GM12891 (cell line): ENCODE data around the gene VSTM2L.
A peak's percentile ranks its signal among the peaks of the same experiment; 100 is the strongest.

ENCODE experiments used
- DNase-seq: peaks from one replicate; pipeline ENCODE4 v3.0.0; 2011; ENCODE audit warnings: low spot score; ENCODE audit not compliant: insufficient read length
- FAIRE-seq: peaks from 2 replicates; lab custom pipeline; 2011; peaks lifted over from hg19 to GRCh38; lab: Jason Lieb, UNC
- PAX5 ChIP-seq: IDR thresholded peaks from 2 replicates; pipeline ENCODE4 v1.6.1; 2011; ENCODE audit warnings: low read length, moderate library complexity, mild to moderate bottlenecking; ENCODE audit not compliant: insufficient read depth, severe bottlenecking
- POLR2A ChIP-seq: IDR thresholded peaks from 2 replicates; pipeline ENCODE4 v1.6.1; 2011; ENCODE audit warnings: low read depth, low read length, control low read depth
- POLR2AphosphoS5 ChIP-seq: IDR thresholded peaks from 2 replicates; pipeline ENCODE4 v1.6.1; 2011; ENCODE audit warnings: low read depth, low read length, control low read depth
- POU2F2 ChIP-seq: IDR thresholded peaks from 2 replicates; pipeline ENCODE4 v1.6.1; 2011; ENCODE audit warnings: low read depth, mild to moderate bottlenecking, control low read depth, low read length, moderate library complexity
- SPI1 ChIP-seq: IDR thresholded peaks from 2 replicates; pipeline ENCODE4 v1.6.1; 2011; ENCODE audit warnings: low read depth, low read length, control low read depth
- TAF1 ChIP-seq: IDR thresholded peaks from 2 replicates; pipeline ENCODE4 v1.6.1; 2011; ENCODE audit warnings: low read depth, low read length, control low read depth

VSTM2L gene

GRCh38 chr20:37907677-37908401 lies 4.9 kb downstream of the VSTM2L start:
- TF ChIP-seq POLR2A (no peak), POU2F2 (no peak), TAF1 (no peak), PAX5 (no peak), POLR2AphosphoS5 (no peak), SPI1 (no peak)
- no peak for FAIRE-seq
- DNase-seq = no peak

DNA sequence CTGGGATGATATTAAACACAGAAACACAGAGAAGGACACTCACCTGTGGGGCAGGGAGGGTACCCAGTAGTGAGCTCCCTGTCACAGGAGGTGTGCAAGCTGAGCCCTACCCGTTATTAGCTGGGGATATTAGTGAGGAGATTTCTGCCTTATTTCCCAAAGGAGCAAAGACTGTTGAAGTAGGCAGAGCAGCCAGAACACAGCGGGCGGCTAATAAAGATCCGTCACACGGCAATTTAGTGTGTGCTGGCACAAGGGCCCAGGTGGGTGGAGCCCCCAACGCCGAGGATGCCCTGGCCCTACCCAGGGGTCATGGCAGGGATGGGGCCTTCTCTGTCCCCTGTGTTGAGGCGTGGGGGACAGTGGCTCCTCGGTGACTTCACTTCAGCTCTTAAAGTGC lies 8.3 kb downstream of the VSTM2L start:
- no peak for DNase-seq
- FAIRE-seq = no peak
- TF ChIP-seq POLR2A (no peak), SPI1 (no peak), PAX5 (no peak)

- no peak for DNase-seq
- TF ChIP-seq SPI1 (0 out of 2 replicates have a peak, but pooled peaks have one; percentile 15), TAF1 (no peak)
- FAIRE-seq = peak; percentile 5
Measured at GRCh38 chr20:37911838-37912281, 8.9 kb downstream of the VSTM2L start.

DNA sequence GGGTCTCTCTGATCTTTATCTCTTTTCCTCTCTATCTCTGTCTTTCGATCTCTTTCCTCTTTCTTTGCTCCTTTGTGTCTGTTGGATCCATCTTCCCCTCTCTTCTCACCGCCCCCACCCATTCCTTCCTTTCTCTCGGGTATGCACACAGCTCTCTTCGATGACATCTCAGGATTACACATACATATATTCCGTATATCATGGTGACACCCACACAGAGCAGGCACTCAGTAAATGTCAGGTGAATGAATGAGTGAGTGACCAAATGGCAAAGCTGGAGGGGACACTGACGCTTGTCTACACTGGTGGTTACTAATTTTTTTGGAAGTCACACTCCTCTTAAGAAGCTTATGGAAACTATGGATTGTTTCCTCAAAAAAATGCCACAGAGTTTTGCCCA lies 9.9 kb downstream of the VSTM2L start:
- FAIRE-seq (no peak), DNase-seq (no peak)
- no peak for TF ChIP-seq PAX5
- TF ChIP-seq TAF1 = no peak
- TF ChIP-seq SPI1 = no peak
- no peak for TF ChIP-seq POLR2A
- no peak for TF ChIP-seq POLR2AphosphoS5
- no peak for TF ChIP-seq POU2F2

DNA sequence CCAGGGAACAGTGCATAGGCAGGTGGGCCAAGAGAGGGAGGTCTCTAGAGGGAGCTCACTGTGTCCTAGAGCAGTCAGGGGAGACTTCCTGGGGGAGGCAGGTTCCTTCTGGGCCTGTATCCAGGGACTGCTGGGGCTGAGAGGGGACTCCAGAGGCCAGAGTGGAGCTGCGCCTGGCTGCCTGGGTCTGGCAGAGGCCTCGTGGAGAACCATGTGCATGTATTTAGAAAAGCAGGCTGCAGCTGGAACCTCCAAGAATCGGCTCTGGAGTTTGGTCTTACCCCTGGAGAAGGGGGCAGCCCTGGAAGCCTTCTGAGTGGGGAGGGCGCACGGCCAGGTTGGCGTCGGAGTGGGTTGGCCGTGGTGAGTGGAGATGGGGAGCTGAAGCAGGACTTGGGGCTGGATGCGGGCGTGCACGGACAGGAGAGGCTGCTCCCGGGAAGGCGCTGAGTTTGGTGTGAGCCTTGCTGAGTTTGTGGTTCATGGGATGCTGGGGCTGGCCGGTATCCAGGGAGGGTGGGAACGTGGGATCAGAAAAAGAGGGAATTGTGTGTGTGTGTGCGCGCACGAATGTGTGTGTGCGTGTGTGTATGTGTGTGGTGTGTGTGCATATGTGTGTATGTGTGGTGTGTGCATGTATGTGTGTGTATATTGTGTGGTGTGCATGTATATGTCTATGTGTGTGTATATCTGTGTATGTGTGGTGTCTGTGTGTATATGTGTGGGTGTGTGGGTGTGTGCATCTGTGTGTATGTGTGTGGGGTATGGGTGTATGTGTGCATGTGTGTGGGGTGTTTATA lies 10.8 kb downstream of the VSTM2L start:
- DNase-seq = no peak
- peak; percentile 80 for FAIRE-seq

GRCh38 chr20:37914367-37914671 lies 11.4 kb downstream of the VSTM2L start:
- FAIRE-seq (no peak), DNase-seq (no peak)
- TF ChIP-seq POU2F2 (no peak), PAX5 (no peak), TAF1 (no peak), POLR2A (no peak), SPI1 (no peak), POLR2AphosphoS5 (no peak)

More for the DNA sequence above, 10.8 kb downstream of the VSTM2L start:
- TF ChIP-seq POLR2AphosphoS5 (no peak), POLR2A (no peak), PAX5 (no peak), TAF1 (no peak), POU2F2 (no peak), SPI1 (no peak)

DNA sequence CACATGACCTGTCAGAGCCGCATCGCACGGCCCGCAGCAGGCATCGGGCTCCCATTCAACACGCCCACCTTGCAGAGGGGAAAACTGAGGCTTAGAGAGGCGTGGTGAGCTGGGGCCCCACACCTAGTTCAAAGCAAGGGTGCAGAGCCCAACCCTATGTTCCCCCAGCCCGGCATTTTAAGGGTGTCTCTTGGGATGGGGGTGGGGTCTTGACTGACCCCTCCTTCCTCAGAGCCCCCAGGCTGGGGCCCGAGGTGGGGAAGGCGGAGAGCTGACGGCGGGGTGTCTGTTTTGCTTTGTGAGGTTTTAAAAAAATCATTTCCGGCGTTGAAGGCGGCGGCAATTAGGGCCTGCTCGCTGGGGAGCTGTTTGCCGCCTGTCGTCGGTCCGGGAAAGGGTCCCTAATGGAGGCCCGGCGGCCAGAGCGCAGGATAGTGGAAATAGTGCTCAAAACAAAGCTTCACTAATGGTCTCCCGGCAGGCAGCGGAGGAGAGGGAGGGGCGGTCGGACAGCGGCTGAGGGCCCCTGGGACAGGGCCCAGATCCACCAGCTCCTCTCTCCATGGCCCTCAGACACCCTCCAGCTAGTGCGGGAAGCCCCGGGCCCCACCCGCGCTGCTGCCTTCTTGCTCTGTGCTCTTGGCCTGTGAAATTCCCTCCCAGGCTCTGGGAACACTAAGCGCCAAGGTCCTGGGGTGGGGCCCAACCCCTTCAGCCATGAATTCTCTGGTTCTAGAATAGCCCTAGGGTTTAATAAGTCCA lies 11.9 kb downstream of the VSTM2L start:
- DNase-seq (no peak), FAIRE-seq (no peak)
- TF ChIP-seq POU2F2 (no peak), PAX5 (no peak), TAF1 (no peak), POLR2A (no peak), POLR2AphosphoS5 (no peak), SPI1 (no peak)

- TF ChIP-seq POLR2AphosphoS5 (no peak), TAF1 (no peak), PAX5 (no peak), POLR2A (no peak), POU2F2 (no peak), SPI1 (no peak)
- DNase-seq (no peak), FAIRE-seq (no peak)
Measured at GRCh38 chr20:37915434-37915787, 12.5 kb downstream of the VSTM2L start.

- DNase-seq (no peak), FAIRE-seq (no peak)
- TF ChIP-seq POLR2A (no peak), PAX5 (no peak), POLR2AphosphoS5 (no peak), TAF1 (no peak), POU2F2 (no peak), SPI1 (no peak)
Measured at GRCh38 chr20:37915800-37916570, 13.1 kb downstream of the VSTM2L start.
